ENCODE results near the gene RPL3.
A peak's percentile ranks its signal among the peaks of the same experiment; 100 is the strongest.

Gene RPL3

GRCh38 chr22:39279170-39279850 lies 40.1 kb downstream of the RPL3 start:
- DNase-seq, result no peak

DNA sequence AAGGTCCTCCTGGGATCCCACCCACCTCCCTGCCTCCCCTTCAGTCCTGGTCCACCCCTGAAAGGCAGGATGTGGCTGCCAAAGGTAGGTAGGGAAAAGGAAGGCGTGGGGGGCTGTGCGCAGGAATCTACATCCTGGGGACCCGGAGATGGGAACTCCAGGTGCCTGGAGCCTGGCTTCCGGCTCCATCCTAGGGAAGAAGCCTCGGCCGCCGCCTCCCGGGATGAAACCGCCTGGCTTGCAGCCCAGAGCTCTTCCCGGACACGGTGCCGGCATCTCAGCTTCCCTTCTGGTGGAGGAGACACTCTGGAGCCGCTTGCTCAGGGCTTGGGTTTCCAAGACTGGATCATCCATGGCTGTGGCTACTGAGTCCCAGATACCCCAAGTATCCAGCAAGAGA lies 41.4 kb downstream of the RPL3 start:
- peak; percentile 61 for DNase-seq

GRCh38 chr22:39277142-39277607 lies 42.2 kb downstream of the RPL3 start:
- peak; percentile 76 for DNase-seq

- no peak for DNase-seq
These were observed 42.8 kb downstream of the RPL3 start for GRCh38 chr22:39276440-39277141.

- DNase-seq, result no peak
These were observed 43.5 kb downstream of the RPL3 start for GRCh38 chr22:39275814-39276439.

GRCh38 chr22:39273950-39274887 lies 45.2 kb downstream of the RPL3 start:
- DNase-seq, result no peak

DNA sequence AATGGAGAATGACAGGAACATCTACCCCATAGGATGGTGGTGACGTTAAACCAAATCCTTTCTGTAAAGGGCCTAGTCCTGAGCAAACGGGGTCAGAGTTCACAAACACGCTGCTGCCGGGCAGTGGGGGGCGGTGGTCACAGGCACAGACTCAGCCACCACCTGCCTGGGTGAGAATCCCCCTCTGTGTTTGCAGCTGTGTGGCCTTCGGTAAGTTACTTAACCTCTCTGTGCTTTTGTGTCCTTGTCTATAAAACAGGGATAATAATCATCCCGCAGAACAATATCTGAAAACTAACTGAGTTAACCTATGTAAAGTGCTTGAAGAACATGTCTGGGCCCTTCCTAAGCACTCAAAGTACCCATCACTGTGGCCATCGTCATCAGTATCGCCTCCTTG lies 48.6 kb downstream of the RPL3 start:
- DNase-seq, result no peak

DNA sequence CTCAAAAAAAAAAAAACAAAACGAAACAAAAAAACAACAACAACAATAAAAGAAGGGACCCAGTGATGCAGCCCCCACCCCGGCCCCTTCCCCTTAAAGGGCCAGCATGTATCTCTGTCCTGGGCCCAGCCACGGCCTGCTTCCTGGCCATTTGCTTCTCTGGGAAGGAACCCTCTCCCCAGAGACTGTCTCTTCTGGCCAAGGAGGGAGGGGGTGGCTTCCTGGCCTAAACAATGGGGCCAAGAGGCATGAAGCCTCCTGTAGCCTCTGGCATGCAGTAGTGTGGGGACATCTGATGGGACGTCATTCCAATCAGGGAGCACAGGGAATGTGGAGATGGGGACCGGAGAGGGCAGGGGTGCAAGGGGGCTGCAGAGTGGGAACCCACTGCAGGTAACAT lies 49.1 kb downstream of the RPL3 start:
- DNase-seq, result no peak

DNA sequence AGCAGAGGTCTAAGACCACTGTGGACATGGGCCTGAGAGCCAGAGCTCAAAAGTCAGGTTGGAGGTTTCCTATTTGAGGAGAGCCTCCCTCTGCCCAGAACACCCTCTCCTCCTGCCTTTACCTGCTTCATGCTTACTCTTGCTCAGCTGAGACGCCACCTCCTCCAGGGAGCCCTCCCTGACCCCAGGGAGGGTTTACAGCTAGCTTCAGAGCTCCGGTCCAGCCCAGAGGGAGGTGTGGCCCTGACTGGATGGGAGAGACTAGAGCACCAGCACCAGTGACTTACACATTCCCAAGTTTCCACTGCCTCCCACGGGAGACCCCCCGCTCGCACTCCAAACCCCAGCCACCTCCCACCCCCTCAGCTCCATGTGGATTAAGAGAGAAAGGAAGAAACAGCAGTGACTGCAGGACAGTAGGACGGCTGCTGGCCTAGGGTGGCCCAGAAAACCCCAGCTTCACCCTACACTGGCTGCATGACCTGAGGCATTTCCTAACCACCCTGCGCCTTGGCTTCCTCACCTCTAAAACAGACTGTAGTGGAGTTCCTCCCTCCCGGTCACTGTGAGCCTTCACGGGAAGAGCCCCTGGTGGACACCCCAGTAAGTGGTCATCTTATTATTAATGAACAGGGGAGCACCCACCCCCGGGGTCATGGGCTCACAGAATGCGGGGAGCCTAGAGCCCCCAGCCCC lies 50.2 kb downstream of the RPL3 start:
- DNase-seq, result no peak

DNA sequence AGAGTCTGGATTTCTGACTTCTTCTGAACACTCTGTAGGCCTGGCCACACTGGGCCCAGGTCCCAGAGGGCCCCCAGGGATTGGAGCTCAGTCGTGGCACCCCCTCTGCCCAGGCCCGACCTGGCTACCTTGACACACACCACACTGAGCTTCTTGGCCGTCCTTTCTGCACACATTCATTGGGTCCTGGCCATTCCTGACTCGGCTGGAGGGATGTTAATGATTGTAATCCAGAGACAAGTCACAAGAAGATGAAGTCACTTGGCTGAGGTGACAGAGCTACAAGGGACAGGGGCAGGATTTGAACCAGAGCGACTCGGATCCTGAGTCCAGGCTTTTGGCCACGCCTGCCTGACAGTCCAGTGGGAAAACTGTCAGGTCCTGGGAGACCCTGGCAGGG lies 50.8 kb downstream of the RPL3 start:
- DNase-seq, result no peak

DNA sequence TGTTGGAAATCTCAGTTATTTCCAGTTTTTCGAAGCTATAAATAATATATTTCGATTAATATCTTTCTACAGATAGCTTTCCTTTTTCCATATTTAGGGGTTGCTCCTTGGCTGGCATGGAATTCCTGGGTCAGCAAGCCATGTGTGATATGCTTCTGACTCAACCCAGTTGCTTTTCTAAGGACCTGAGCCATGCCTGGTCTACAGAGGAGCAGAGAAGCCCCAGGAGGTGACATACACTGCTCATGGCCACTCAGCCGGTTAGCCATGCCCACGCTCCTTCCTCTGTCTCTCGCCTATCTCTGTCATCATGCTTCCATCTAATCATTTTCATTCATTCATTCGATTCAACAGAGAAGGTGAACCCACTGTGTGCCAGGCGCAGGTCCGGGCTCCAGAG lies 51.4 kb downstream of the RPL3 start:
- DNase-seq, result no peak

GRCh38 chr22:39266398-39267030 lies 52.9 kb downstream of the RPL3 start:
- no peak for DNase-seq

DNA sequence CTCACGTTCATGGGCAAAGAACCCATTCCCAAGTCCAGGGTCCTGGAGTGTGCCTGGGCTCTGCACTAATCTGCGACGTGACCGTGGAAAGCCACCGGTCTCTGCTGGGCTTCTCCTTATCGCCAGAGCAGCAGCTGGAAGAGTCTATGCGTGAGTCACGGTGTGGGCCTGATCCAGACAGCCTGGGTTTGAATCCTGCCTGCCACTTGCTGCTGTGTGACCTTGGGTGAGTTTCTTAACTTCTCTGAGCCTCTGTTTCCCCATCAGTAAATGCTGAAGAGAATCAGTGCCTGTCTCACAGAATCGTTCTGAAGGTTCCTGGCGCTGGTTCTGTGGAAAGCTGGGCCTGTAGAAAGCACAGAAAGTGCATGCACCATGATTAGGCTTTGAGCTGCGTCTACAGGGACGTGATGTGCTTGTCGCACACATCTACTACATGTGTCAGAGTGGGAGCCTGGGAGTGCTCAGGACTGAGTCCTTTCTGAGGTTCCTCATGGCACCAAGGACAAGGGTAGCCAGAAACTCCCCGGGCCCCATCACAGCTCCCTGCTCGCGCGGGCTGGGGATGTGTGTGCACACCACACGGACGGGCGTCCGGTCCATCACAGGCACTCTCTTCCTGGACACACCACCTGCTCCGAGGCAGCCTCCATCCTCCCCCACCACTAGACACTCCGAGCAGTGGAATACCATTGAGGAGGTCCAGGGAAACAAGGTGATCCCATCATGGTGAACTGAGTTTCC lies 54.1 kb downstream of the RPL3 start:
- DNase-seq, result no peak

DNA sequence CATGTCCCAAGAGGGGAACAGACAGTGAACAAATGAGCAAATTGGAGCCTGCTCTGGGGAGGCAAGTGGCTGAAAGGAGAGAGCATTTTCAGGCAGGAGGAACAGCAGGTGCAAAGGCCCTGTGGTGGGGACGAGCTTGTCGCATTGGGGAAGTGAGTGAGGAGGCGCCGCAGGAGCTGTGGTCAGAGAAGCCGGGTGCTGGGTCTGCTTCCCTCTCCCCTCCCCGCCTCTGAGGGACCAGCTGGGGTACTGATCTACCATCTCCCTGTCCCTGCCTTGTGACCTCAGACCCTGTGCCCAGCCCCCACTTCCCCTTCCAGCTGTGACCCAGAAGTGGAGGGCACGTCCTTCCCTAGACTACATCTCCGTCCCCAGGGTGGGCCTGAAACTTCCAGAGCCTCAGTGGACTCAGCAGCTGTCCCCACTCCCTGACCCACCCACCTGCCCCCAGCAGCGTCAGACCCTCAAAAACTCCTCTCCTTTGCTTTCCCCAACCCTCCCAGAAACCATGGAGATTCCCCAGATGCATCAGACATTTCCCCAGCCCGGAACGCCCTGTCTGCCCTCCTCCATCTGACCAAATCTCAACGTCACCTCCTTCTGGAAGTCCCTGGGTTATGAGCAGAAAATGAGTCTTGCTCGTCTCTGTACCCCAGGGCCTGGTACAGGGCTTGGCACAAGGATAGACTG lies 54.9 kb downstream of the RPL3 start:
- no peak for DNase-seq

GRCh38 chr22:39263626-39264348 lies 55.6 kb downstream of the RPL3 start:
- DNase-seq, result no peak
